PC-3 (cell line): ENCODE data around the gene SPDEF.

Source experiments
- EZH2 ChIP-seq: fragments of 300-600 bp; sonication (generic); IDR thresholded peaks from one replicate; pipeline ENCODE4 v1.6.1; 2017; ENCODE audit warnings: antibody characterized with exemption, mild to moderate bottlenecking, low read length; ENCODE audit not compliant: unreplicated experiment
- TF ChIP-seq, protein P1 (sequence below): fragments of 300-600 bp; sonication (generic); conservative IDR thresholded peaks from 2 replicates; pipeline ENCODE4 v1.5.1; 2017; ENCODE audit warnings: antibody characterized with exemption, low read depth, mild to moderate bottlenecking, low read length

DNA sequence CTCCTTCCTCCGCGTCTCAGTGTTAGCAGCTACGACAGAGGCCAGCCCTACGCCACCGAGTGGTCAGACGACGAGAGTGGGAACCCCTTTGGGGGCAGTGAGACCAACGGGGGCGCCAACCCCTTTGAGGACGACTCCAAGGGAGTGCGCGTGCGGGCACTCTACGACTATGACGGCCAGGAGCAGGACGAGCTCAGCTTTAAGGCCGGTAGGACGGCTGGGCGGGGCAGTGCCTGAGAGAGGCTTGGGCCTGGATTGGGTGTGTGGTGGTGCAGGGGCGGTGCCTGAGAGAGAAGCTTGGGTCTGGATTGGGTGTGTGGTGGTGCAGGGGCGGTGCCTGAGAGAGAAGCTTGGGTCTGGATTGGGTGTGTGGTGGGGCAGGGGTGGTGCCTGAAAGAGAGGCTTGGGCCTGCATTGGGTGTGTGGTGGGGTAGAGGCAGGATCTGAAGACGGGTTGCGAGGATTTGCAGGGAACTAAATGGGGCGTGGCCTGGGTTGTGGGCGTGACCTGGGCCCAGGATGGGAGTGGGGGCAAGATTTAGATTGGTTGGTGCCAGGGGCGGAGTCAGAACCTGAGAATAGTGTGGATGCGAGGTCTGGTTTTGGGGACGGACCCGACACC lies 24.4 kb downstream of the SPDEF start:
- TF ChIP-seq, protein P1, sequence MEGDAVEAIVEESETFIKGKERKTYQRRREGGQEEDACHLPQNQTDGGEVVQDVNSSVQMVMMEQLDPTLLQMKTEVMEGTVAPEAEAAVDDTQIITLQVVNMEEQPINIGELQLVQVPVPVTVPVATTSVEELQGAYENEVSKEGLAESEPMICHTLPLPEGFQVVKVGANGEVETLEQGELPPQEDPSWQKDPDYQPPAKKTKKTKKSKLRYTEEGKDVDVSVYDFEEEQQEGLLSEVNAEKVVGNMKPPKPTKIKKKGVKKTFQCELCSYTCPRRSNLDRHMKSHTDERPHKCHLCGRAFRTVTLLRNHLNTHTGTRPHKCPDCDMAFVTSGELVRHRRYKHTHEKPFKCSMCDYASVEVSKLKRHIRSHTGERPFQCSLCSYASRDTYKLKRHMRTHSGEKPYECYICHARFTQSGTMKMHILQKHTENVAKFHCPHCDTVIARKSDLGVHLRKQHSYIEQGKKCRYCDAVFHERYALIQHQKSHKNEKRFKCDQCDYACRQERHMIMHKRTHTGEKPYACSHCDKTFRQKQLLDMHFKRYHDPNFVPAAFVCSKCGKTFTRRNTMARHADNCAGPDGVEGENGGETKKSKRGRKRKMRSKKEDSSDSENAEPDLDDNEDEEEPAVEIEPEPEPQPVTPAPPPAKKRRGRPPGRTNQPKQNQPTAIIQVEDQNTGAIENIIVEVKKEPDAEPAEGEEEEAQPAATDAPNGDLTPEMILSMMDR: no peak
- TF ChIP-seq EZH2: no peak
